Coronary artery (tissue), 2 donors: ENCODE measurements around the gene MAGEB2.

Experiments used
- DNase-seq: peaks from one replicate; pipeline ENCODE4 v3.0.0-alpha.2; 2017; ENCODE audit warnings: low spot score
- H3K27ac ChIP-seq, 2 donors: fragments of 200-600 bp; sonication (generic); one replicate each; pipeline ENCODE4 v1.5.1; 2016 to 2019
- H3K4me3 ChIP-seq: fragments of 200-600 bp; sonication (generic); 2 replicates; pipeline ENCODE4 v1.5.1; 2016; ENCODE audit warnings: mild to moderate bottlenecking, moderate library complexity
- TF ChIP-seq, protein P1 (sequence below): fragments of 200-600 bp; sonication (generic); IDR thresholded peaks from one replicate; pipeline ENCODE4 v1.5.1; 2019; ENCODE audit warnings: antibody characterized with exemption

The MAGEB2 gene

DNA sequence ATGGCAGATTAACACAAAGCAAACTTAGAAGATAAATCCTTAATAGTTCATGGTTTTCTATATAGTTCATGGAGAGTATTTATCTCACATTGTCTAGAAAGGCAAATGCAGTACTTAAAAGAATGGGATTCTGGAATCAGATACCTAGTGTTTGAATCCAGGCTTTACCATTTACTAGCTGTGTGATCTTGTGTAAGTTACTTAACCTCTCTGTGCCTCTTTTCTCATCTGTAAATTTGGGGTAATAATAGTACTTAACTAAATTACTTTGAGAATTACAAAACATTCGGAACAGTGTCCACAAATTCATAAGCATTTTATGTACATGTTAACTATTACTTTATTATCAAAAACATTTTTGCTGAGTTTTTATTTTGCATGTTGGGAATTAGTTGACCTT is 47.4 kb downstream of the MAGEB2 start:
- TF ChIP-seq, protein P1, sequence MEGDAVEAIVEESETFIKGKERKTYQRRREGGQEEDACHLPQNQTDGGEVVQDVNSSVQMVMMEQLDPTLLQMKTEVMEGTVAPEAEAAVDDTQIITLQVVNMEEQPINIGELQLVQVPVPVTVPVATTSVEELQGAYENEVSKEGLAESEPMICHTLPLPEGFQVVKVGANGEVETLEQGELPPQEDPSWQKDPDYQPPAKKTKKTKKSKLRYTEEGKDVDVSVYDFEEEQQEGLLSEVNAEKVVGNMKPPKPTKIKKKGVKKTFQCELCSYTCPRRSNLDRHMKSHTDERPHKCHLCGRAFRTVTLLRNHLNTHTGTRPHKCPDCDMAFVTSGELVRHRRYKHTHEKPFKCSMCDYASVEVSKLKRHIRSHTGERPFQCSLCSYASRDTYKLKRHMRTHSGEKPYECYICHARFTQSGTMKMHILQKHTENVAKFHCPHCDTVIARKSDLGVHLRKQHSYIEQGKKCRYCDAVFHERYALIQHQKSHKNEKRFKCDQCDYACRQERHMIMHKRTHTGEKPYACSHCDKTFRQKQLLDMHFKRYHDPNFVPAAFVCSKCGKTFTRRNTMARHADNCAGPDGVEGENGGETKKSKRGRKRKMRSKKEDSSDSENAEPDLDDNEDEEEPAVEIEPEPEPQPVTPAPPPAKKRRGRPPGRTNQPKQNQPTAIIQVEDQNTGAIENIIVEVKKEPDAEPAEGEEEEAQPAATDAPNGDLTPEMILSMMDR = no peak
- no peak overlapping the region for H3K4me3 ChIP-seq
- H3K27ac ChIP-seq = no peak overlapping the region
- DNase-seq = no peak
